ENCODE data around the gene KCNF1. TPM values are rescaled to one million over a fixed set of nuclear protein-coding genes. Genes with fewer than 3 reads are reported as not detected.

The KCNF1 gene
- total RNA-seq, 1 experiment from 2014 or later = 0.05 TPM

- in situ Hi-C loops (cut with HindIII; ENCODE audit: low pct_unique_long_range_greater_than_20kb, low sequenced_read_pairs) = no loop called here
- no peak for DNase-seq (ENCODE audit: low read depth, low spot score)
Observed at GRCh38 chr2:10878268-10878915, 33.3 kb upstream of the KCNF1 start.

- in situ Hi-C loops (cut with HindIII; ENCODE audit: low pct_unique_long_range_greater_than_20kb, low sequenced_read_pairs) = no loop called here
Observed at GRCh38 chr2:10879159-10879558, 32.6 kb upstream of the KCNF1 start.

GRCh38 chr2:10879624-10880585 is 31.8 kb upstream of the KCNF1 start:
- in situ Hi-C loops (cut with HindIII; ENCODE audit: low pct_unique_long_range_greater_than_20kb, low sequenced_read_pairs) = no loop called here
- no peak for DNase-seq (ENCODE audit: low read depth, low spot score)

More at GRCh38 chr2:10879159-10879558, 32.6 kb upstream of the KCNF1 start:
- DNase-seq (ENCODE audit: low read depth, low spot score) = no peak

- in situ Hi-C loops (cut with HindIII; ENCODE audit: low pct_unique_long_range_greater_than_20kb, low sequenced_read_pairs) = no loop called here
- no peak for DNase-seq (ENCODE audit: low read depth, low spot score)
Observed at GRCh38 chr2:10880586-10881321, 31.0 kb upstream of the KCNF1 start.

- no peak for DNase-seq (ENCODE audit: low read depth, low spot score)
- in situ Hi-C loops (cut with HindIII; ENCODE audit: low pct_unique_long_range_greater_than_20kb, low sequenced_read_pairs) = no loop called here
Observed at GRCh38 chr2:10882568-10882967, 29.2 kb upstream of the KCNF1 start.

GRCh38 chr2:10883066-10883465 is 28.7 kb upstream of the KCNF1 start:
- in situ Hi-C loops (cut with HindIII; ENCODE audit: low pct_unique_long_range_greater_than_20kb, low sequenced_read_pairs) = no loop called here
- no peak for DNase-seq (ENCODE audit: low read depth, low spot score)

- DNase-seq (ENCODE audit: low read depth, low spot score) = no peak
- in situ Hi-C loops (cut with HindIII; ENCODE audit: low pct_unique_long_range_greater_than_20kb, low sequenced_read_pairs) = no loop called here
Observed at GRCh38 chr2:10883801-10884478, 27.8 kb upstream of the KCNF1 start.

GRCh38 chr2:10884574-10884975 is 27.2 kb upstream of the KCNF1 start:
- in situ Hi-C loops (cut with HindIII; ENCODE audit: low pct_unique_long_range_greater_than_20kb, low sequenced_read_pairs) = no loop called here
- DNase-seq (ENCODE audit: low read depth, low spot score) = no peak

GRCh38 chr2:10885094-10885860 is 26.5 kb upstream of the KCNF1 start:
- in situ Hi-C loops (cut with HindIII; ENCODE audit: low pct_unique_long_range_greater_than_20kb, low sequenced_read_pairs) = no loop called here
- DNase-seq (ENCODE audit: low read depth, low spot score) = no peak

- in situ Hi-C loops (cut with HindIII; ENCODE audit: low pct_unique_long_range_greater_than_20kb, low sequenced_read_pairs) = no loop called here
- DNase-seq (ENCODE audit: low read depth, low spot score) = no peak
Observed at GRCh38 chr2:10887476-10887875, 24.3 kb upstream of the KCNF1 start.

- no peak for DNase-seq (ENCODE audit: low read depth, low spot score)
- in situ Hi-C loops (cut with HindIII; ENCODE audit: low pct_unique_long_range_greater_than_20kb, low sequenced_read_pairs) = no loop called here
Observed at GRCh38 chr2:10889651-10890215, 22.0 kb upstream of the KCNF1 start.

GRCh38 chr2:10890706-10891270 is 20.9 kb upstream of the KCNF1 start:
- DNase-seq (ENCODE audit: low read depth, low spot score) = no peak
- in situ Hi-C loops (cut with HindIII; ENCODE audit: low pct_unique_long_range_greater_than_20kb, low sequenced_read_pairs) = no loop called here

- in situ Hi-C loops (cut with HindIII; ENCODE audit: low pct_unique_long_range_greater_than_20kb, low sequenced_read_pairs) = no loop called here
Observed at GRCh38 chr2:10891390-10891789, 20.3 kb upstream of the KCNF1 start.

GRCh38 chr2:10891848-10892247 is 19.9 kb upstream of the KCNF1 start:
- in situ Hi-C loops (cut with HindIII; ENCODE audit: low pct_unique_long_range_greater_than_20kb, low sequenced_read_pairs) = no loop called here
- no peak for DNase-seq (ENCODE audit: low read depth, low spot score)

More at GRCh38 chr2:10891390-10891789, 20.3 kb upstream of the KCNF1 start:
- DNase-seq (ENCODE audit: low read depth, low spot score) = no peak

GRCh38 chr2:10892316-10892715 is 19.4 kb upstream of the KCNF1 start:
- in situ Hi-C loops (cut with HindIII; ENCODE audit: low pct_unique_long_range_greater_than_20kb, low sequenced_read_pairs) = no loop called here

GRCh38 chr2:10892796-10893350 is 18.9 kb upstream of the KCNF1 start:
- in situ Hi-C loops (cut with HindIII; ENCODE audit: low pct_unique_long_range_greater_than_20kb, low sequenced_read_pairs) = no loop called here
- no peak for DNase-seq (ENCODE audit: low read depth, low spot score)

More at GRCh38 chr2:10892316-10892715, 19.4 kb upstream of the KCNF1 start:
- no peak for DNase-seq (ENCODE audit: low read depth, low spot score)
